Erythroblast (primary cell): ENCODE data around the gene EXD2.
"Not testable (repeated sequence)": the region's sequence is repeated elsewhere in the genome, so short reads cannot be mapped to it uniquely, and the experiment has no call there.

ENCODE experiments used
- DNase-seq, 2 experiments: peaks; one replicate each; lab custom pipeline; 2025; lab: John Stamatoyannopoulos, UW
- GATA1 ChIP-seq: IDR thresholded peaks from 2 replicates; pipeline ENCODE4 v1.6.1; 2011; ENCODE audit warnings: low read depth, mild to moderate bottlenecking, control low read depth, low read length, moderate library complexity
- POLR2A ChIP-seq: IDR thresholded peaks from 2 replicates; pipeline ENCODE4 v1.6.1; 2011; ENCODE audit warnings: mild to moderate bottlenecking, low read length

Gene EXD2

DNA sequence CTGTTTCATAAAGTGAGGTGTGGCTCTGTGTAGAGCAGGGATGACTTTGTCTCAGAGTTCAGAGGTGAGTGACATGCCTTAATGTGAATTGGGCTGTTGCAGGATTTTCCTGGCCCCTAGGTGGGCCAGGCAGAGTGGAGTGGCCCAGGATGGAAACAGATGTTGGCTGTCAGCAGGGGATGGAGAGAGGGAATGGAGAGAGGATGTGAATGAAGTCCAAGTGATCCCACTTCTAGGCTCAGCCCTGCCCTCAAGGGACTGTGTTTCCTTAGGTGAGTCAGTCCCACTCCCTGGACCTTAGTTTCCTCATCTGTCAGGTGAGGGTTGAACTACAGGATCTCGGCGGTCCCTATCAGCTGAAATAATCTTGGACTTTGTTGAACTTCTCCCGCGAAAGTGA, 76.2 kb downstream of the EXD2 start:
- no peak for DNase-seq
- TF ChIP-seq GATA1 (no peak), POLR2A (no peak)

DNA sequence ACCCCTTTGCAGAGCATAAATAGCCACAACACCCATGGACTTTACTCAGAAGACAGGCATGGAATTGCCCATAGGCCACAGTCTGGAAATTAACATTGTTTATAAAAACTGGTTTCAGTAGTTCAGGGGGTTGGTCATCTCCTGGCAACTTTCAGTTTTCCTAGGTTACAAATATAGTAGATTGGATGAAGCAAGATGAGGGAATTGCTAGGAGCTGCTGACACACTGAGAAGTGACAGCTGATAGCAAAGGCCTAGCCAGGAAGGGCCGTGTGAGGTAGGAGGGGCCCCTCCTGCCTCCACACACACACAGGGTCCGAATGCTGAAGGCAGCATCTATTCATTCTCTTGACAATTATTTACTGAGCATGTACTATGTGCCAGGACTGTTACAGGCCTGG, 76.9 kb downstream of the EXD2 start:
- TF ChIP-seq POLR2A, result no peak
- DNase-seq, result no peak

DNA sequence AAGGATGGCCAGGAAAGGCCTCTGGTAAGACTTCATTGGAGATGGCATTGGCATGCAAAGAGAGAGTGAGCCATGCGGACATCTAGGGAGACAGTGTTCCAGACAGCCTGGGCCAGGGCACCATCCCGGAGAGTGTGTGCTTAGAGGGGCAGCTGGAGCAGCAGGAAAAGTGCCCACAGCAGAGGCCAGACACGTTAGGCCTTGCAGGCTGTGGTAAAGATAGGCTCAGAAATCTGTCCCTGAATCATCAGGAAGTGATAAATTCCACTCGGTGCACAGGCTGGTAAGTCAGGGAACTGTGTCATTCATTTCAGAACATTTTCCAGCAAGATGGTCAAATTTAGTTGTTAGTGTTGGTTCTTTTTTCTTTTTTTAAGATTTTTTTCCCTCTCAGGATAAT, 77.5 kb downstream of the EXD2 start:
- TF ChIP-seq GATA1, result no peak
- no peak for TF ChIP-seq POLR2A
- DNase-seq, result no peak

DNA sequence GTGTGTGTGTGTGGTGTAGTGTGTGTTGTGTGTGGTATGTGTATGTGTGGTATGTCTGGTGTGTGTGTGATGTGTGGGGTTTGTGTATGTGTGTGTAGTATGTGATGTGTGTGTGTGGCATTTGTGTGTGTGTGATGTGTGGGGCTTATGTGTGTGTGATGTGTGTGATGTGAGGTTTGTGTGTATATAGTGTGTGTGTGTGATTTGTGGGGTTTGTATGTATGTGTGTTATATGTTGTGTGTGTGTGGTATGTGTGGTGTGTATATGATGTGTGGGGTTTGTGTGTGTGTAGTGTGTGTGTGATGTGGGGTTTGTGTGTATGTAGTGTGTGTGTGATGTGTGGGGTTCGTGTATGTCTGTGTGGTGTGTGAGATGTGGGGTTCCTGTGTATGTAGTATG, 78.1 kb downstream of the EXD2 start:
- TF ChIP-seq GATA1, result no peak
- TF ChIP-seq POLR2A, result no peak
- DNase-seq, result no peak

DNA sequence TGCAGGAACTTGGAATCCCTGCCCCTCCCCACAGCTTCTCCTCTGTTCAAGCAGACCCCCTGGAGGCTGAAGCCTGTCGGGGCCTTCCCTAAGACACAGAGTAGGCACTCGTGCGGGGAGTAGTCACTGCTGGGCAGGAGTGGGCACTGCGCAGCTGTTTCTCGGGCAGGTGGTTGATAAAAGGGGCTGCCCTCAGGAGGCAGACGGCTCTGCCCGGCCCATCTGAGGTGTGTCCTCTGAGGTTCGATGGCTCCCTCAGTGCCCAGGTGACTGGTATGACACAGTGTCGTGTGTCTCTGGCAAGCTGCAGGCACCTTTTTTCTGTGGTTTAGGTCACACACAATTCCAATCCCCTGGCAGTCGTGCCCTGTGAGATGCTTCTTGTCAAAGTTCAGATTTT, 78.8 kb downstream of the EXD2 start:
- DNase-seq, result no peak
- TF ChIP-seq GATA1 (no peak), POLR2A (no peak)

DNA sequence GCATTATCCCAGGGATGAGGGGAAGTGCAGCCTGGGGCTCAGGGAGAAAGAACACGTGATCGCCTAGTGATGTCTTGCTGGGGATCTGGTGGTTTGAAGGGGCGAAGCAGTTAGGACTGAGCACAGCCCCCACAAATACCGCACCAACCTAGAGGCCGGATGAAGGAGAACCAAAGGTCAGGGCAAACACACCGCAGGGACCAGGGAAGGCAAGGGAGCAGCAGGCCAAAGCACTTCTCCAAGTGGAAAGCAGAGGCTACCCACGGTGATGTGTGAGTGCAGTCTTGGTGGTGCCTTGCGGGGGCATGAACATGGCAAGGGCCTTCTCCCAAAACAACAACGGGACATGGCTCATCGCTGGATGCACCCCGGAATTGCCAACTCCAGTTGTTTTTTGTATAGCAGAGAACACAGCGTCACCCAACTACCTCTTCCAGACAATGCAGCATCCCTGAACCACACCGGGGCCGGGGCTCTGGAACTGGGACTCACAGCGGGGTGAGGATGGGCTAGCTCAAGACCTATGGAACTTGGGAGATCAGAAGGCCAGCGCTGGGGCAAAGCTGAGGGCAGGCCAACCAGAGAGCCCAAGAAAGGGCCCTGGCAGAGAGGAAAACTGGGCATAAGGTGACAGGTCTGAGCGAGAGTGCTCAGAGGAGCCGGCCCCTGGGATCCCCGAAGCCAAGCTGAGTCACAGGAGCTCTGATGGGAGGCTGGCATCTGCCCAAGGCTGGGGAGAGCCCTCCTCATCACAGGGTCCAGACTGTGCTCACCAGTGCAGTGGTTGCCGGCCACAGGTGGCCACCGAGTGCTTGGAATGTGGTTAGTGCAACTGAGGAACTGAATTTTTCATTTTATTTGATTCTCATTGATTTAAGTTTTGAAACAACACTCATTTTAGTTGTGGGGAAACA, 79.8 kb downstream of the EXD2 start:
- DNase-seq, result no peak
- TF ChIP-seq POLR2A, result no peak
- TF ChIP-seq GATA1, result no peak

DNA sequence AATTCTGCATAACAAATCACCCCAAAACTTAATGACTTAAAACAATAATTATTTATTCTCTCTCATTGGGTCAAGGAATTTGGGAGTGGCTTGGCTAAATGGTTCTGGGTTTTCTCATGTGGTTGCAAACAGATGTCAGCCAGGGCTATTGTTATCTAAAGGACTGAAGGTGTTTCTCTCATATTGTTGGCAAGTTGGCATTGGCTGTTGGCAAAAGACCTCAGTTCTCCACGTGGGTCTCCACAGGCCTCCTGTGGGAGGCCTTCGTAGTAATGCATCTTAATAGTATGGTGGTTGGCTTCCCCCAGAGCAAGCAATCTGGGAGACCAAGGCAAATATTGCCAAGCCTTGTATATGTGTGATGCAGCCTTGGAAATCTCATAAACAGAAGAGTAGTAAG, 83.0 kb downstream of the EXD2 start:
- TF ChIP-seq POLR2A (no peak), GATA1 (no peak)

DNA sequence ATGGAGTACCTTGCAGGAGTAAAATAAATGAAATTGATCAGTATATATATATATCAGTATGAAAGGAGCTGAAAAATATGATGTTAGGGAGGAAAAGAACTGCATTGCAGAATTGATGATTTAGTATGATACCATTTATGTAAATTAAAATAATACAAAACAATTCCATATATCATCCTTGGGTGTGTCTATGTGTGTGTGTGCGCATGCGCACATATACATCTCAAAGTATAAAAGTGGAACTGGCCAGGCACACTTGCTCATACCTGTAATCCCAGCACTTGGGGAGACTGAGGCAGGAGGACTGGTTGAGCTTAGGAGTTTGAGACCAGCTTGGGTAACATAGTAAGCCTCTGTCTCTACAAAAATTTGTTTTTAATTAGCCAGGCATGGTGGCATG, 84.0 kb downstream of the EXD2 start:
- no peak for TF ChIP-seq GATA1
- TF ChIP-seq POLR2A, result no peak
- DNase-seq, result no peak

More for the DNA sequence above, 83.0 kb downstream of the EXD2 start:
- no peak for DNase-seq

DNA sequence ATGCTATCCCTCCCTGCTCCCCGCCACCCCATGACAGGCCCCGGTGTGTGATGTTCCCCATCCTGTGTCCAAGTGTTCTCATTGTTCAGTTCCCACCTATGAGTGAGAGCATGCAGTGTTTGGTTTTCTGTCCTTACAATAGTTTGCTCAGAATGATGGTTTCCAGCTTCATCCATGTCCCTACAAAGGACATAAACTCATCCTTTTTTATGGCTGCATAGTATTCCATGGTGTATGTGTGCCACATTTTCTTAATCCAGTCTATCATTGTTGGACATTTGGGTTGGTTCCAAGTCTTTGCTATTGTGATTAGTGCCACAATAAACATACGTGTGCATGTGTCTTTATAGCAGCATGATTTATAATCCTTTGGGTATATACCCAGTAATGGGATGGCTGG, 86.1 kb downstream of the EXD2 start:
- not testable (repeated sequence) for DNase-seq

DNA sequence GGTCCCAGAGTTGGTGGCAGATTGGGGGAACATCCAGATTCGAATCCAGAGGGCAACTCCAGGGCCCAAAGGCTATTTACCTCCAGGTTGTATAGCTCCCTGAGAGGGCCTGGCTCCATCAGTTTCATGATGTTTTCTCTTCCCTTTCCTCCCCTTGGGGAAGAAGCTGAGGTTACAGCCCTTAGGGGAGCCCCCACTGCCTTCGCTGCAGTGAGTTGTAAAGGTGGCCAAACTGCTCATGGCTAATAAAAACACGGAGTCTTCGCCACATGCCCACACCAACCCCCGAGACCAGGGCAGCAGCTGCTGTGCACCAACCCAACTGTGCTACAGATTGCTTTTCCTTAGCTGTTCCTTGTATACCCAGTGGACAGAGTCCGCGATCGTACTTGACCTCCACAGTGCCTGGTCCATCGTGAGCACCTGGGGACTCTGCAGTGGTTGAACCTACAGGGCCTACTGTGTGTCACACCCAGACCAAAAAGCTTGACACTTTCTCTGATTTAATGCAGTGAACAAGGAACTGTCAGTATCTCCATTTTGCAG, 89.5 kb downstream of the EXD2 start:
- TF ChIP-seq GATA1 (no peak), POLR2A (no peak)
- no peak for DNase-seq

DNA sequence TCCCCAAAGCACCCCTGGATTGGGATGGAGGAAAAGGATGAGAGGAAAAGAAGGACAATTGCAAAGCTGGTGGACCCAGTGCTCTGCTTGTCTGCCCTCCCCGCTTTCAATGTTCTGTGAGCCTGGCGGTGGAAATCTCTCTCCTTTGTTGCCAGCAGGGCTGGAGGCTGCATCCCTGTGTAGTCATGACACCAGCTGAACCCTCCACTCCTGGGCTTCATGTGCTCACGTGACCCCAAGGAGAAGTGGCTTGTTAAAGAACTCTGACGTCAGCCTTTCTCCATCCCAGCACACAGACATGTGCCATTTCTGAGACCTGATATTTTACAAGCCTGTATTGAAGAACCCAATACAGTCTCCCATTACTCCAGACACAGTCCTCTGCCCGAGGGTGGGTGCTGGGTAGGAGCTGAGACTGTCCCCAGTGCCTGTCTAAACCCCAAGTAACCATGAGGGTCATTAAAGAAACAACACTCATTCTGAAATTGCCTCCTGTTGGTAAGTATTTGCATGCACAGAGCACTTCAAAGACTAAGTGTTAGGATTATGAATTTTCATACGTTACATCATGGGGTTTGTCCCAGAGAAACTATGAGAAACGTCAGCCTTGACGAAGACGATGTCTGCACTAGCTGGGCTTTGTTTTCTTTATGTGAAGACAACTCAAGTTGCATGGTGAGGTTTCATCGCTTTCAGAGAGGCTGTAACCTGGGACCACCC, 90.3 kb downstream of the EXD2 start:
- TF ChIP-seq POLR2A (no peak), GATA1 (no peak)
- DNase-seq, result no peak

DNA sequence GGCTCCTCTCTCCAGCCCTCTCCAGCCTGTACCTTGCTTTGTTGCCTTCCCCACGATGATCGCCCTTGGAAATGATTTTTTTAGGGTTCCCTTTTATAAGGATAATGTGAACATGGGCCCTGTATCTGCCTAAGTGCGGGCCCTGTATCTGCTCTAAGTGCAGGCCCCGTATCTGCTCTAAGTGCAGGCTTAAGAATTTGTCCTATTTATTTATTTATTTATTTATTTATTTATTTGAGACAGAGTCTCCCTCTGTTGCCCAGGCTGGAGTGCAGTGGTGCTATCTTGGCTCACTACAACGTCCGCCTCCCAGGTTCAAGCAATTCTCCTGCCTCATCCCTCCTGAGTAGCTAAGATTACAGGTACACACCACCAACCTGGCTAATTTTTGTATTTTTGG, 91.2 kb downstream of the EXD2 start:
- DNase-seq, result no peak
- no peak for TF ChIP-seq GATA1
- TF ChIP-seq POLR2A, result no peak

DNA sequence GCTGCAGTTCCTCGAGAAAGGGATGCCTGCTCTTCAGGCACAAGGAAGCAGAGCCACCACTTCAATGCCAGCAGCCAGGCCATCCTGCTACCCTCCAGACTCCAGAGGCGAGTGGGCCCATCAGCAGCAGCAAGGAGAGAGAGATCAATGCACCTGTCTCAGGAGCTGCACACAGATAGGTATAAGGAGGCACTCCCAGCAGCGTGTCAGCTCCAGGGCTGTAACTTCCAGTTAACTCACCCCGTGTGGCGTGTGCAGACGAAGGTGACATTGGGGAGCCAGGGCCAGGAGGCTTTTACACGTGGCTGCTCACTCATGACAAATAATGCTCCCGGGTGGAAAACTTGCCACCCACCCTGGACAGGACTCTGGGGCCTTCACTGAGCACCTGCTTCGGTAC, 92.9 kb downstream of the EXD2 start:
- TF ChIP-seq GATA1, result no peak
- TF ChIP-seq POLR2A, result no peak

DNA sequence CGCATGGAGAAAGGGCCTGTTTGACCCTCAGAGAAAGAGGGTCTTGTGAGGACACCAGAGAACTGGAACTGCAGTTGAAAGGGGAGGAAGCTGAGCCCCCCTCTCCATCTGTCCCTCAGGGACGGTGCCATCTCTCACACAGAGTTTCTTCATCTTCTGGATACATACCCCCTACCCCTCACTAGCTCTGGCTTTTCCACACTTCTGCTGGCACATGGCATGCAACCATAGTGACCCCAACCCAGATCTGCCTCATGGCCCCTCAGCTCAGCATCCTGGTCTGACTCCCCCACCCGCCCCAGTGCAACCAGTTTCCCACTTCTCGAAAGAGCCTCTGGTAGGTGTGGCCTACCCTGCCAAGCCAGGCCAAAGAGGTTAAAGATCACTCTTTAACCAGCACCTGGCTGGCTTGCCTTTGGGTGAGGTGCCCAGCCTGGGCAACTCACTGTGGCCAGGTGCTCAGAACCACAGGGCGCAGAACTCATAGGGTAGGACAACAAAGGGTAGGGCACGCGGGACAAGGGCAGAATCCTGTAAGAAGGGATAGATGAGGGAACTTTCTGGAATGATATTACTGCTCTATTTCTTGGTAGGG, 94.5 kb downstream of the EXD2 start:
- no peak for DNase-seq
- TF ChIP-seq GATA1 (no peak), POLR2A (no peak)

More for the DNA sequence above, 92.9 kb downstream of the EXD2 start:
- DNase-seq, result no peak
